HG03045 (cell line): Measurements from ENCODE around the gene DNAI4.
"Not testable (repeated sequence)": the region's sequence is repeated elsewhere in the genome, so short reads cannot be mapped to it uniquely, and the experiment has no call there.

Source experiments
- ATAC-seq: cut with Tn5 transposase; IDR thresholded peaks from one replicate; pipeline ENCODE4 v1.9.1; 2021; ENCODE audit warnings: mild to moderate bottlenecking, moderate library complexity; ENCODE audit not compliant: unreplicated experiment

DNAI4 gene

GRCh38 chr1:66929146-66929688, 4.6 kb upstream of the DNAI4 start:
- ATAC-seq, result no peak

GRCh38 chr1:66927528-66927927, 2.9 kb upstream of the DNAI4 start:
- no peak for ATAC-seq

GRCh38 chr1:66925944-66926343, 1.3 kb upstream of the DNAI4 start:
- ATAC-seq, result no peak

- ATAC-seq, result no peak
These were observed 878 bp upstream of the DNAI4 start for GRCh38 chr1:66925558-66925910.

- no peak for ATAC-seq
These were observed 4.1 kb downstream of the DNAI4 start for GRCh38 chr1:66920543-66920942.

GRCh38 chr1:66919828-66920227, 4.8 kb downstream of the DNAI4 start:
- ATAC-seq, result no peak

GRCh38 chr1:66919063-66919462, 5.6 kb downstream of the DNAI4 start:
- ATAC-seq, result no peak

- no peak for ATAC-seq
These were observed 7.2 kb downstream of the DNAI4 start for GRCh38 chr1:66917476-66917875.

- ATAC-seq, result no peak
These were observed 8.3 kb downstream of the DNAI4 start for GRCh38 chr1:66916320-66916719.

GRCh38 chr1:66915203-66915602, 9.5 kb downstream of the DNAI4 start:
- ATAC-seq, result not testable (repeated sequence)

- no peak for ATAC-seq
These were observed 30.9 kb downstream of the DNAI4 start for GRCh38 chr1:66893712-66894111.

GRCh38 chr1:66890621-66891020, 34.0 kb downstream of the DNAI4 start:
- no peak for ATAC-seq

GRCh38 chr1:66889030-66889429, 35.6 kb downstream of the DNAI4 start:
- no peak for ATAC-seq

GRCh38 chr1:66876664-66877063, 48.0 kb downstream of the DNAI4 start:
- no peak for ATAC-seq

GRCh38 chr1:66873111-66873510, 51.5 kb downstream of the DNAI4 start:
- ATAC-seq, result no peak

- ATAC-seq, result not testable (repeated sequence)
These were observed 52.6 kb downstream of the DNAI4 start for GRCh38 chr1:66872024-66872423.

GRCh38 chr1:66867501-66867900, 57.2 kb downstream of the DNAI4 start:
- no peak for ATAC-seq

GRCh38 chr1:66860529-66860928, 64.1 kb downstream of the DNAI4 start:
- no peak for ATAC-seq

- no peak for ATAC-seq
These were observed 71.3 kb downstream of the DNAI4 start for GRCh38 chr1:66853379-66853778.

GRCh38 chr1:66852870-66853269, 71.8 kb downstream of the DNAI4 start:
- ATAC-seq, result no peak

GRCh38 chr1:66850989-66851388, 73.7 kb downstream of the DNAI4 start:
- ATAC-seq, result no peak

- ATAC-seq, result no peak
These were observed 76.5 kb downstream of the DNAI4 start for GRCh38 chr1:66848193-66848592.

GRCh38 chr1:66840929-66841328, 83.7 kb downstream of the DNAI4 start:
- no peak for ATAC-seq

- ATAC-seq, result no peak
These were observed 89.7 kb downstream of the DNAI4 start for GRCh38 chr1:66834926-66835325.
